Panc1 (cell line): ENCODE data around the gene PSMF1. TPM values are rescaled to one million over a fixed set of nuclear protein-coding genes. Genes with fewer than 3 reads are reported as not detected.

Experiments used
- ATAC-seq: fragments of 200-7000 bp; cut with Tn5 transposase; 2 replicates; pipeline ENCODE4 v1.9.1; 2020; ENCODE audit warnings: mild to moderate bottlenecking, moderate library complexity
- BruUV-seq: library from RNA; stranded (reverse); fragments of 400-500 nt; replicated peaks from 2 replicates; lab custom pipeline; 2021; lab: Mats Ljungman, UMichigan
- CTCF ChIA-PET: fragments of 300-600 bp; sonication (Branson Sonifier 250); formaldehyde crosslinking; loops from one replicate; lab custom pipeline; 2022; ENCODE audit warnings: antibody characterized with exemption; lab: Charles Lee
- POLR2A ChIA-PET: fragments of 300-600 bp; sonication (Branson Sonifier 250); formaldehyde crosslinking; loops from one replicate; lab custom pipeline; 2022; ENCODE audit warnings: antibody characterized with exemption; lab: Charles Lee
- DNase-seq: peaks from one replicate; pipeline ENCODE4 v3.0.0-alpha.2; 2010; ENCODE audit warnings: low read depth, low spot score
- H3K27ac ChIP-seq: 2 replicates; pipeline ENCODE4 v1.5.1; 2011; ENCODE audit warnings: mild to moderate bottlenecking, low read length, inconsistent platforms
- H3K27me3 ChIP-seq: fragments of 200-500 bp; sonication (Bioruptor generic); 2 replicates; pipeline ENCODE4 v1.6.0; 2014; ENCODE audit warnings: low read length, inconsistent platforms; ENCODE audit not compliant: control insufficient read depth, insufficient read depth
- H3K36me3 ChIP-seq: fragments of 200-500 bp; sonication (Bioruptor generic); 2 replicates; pipeline ENCODE4 v1.5.1; 2014; ENCODE audit warnings: inconsistent platforms, mild to moderate bottlenecking, low read length, moderate library complexity; ENCODE audit not compliant: control insufficient read depth, insufficient read depth
- H3K4me1 ChIP-seq: 2 replicates; pipeline ENCODE4 v1.5.1; 2011; ENCODE audit warnings: inconsistent platforms, mild to moderate bottlenecking, low read length, moderate library complexity; ENCODE audit not compliant: control insufficient read depth, insufficient read depth
- H3K4me3 ChIP-seq, 2 experiments: 2 replicates each; pipeline ENCODE4 v1.5.1; 2011 to 2012; ENCODE audit warnings: low read depth in 2 of 2, low read length in 2 of 2, mild to moderate bottlenecking in 2 of 2, inconsistent platforms in 1 of 2, moderate library complexity in 1 of 2
- H3K9me3 ChIP-seq: fragments of 200-500 bp; sonication (Bioruptor generic); 2 replicates; pipeline ENCODE4 v1.5.1; 2014; ENCODE audit warnings: low read depth, mild to moderate bottlenecking, inconsistent platforms, low read length, moderate library complexity; ENCODE audit not compliant: control insufficient read depth, insufficient read depth
- POLR2AphosphoS5 ChIP-seq: IDR thresholded peaks from 2 replicates; pipeline ENCODE4 v1.6.1; 2012; ENCODE audit warnings: mild to moderate bottlenecking, low read depth, low read length, moderate library complexity
- SIN3A ChIP-seq: IDR thresholded peaks from 2 replicates; pipeline ENCODE4 v1.6.1; 2012; ENCODE audit warnings: low read depth, mild to moderate bottlenecking, low read length, moderate library complexity, borderline replicate concordance; ENCODE audit not compliant: insufficient read depth
- TCF7L2 ChIP-seq: IDR thresholded peaks from 2 replicates; pipeline ENCODE4 v1.6.1; 2011; ENCODE audit warnings: mild to moderate bottlenecking, low read depth, low read length, inconsistent platforms
- in situ Hi-C: cut with HindIII; loops from 2 replicates; pipeline ENCODE4 v1.10.0; 2016; ENCODE audit warnings: low sequenced_read_pairs, low pct_unique_long_range_greater_than_20kb
- intact Hi-C: fragments of 100-400 bp; cut with micrococcal nuclease; formaldehyde crosslinking; loops from one replicate; pipeline ENCODE4 v1.10.0; 2022; ENCODE audit not compliant: unreplicated experiment
- total RNA-seq: library from RNA; stranded (reverse); gene quantifications from one replicate; pipeline ENCODE4 v1.2.1, GENCODE V29; 2021; ENCODE audit not compliant: unreplicated experiment
- TF ChIP-seq, protein P1 (sequence below), 2 experiments: IDR thresholded peaks; 2 replicates each; pipeline ENCODE4 v1.6.1; 2011 to 2012; ENCODE audit warnings: low read depth in 2 of 2, control low read depth in 1 of 2, low read length in 1 of 2, mild to moderate bottlenecking in 1 of 2, moderate library complexity in 1 of 2; ENCODE audit not compliant: insufficient read depth in 1 of 2
- TF ChIP-seq, protein P2 (sequence below): fragments of 450-650 bp; IDR thresholded peaks from 2 replicates; pipeline ENCODE4 v1.5.1; 2017; ENCODE audit warnings: mild to moderate bottlenecking

Gene PSMF1
- total RNA-seq, 1 experiment from 2014 or later: 161 TPM

DNA sequence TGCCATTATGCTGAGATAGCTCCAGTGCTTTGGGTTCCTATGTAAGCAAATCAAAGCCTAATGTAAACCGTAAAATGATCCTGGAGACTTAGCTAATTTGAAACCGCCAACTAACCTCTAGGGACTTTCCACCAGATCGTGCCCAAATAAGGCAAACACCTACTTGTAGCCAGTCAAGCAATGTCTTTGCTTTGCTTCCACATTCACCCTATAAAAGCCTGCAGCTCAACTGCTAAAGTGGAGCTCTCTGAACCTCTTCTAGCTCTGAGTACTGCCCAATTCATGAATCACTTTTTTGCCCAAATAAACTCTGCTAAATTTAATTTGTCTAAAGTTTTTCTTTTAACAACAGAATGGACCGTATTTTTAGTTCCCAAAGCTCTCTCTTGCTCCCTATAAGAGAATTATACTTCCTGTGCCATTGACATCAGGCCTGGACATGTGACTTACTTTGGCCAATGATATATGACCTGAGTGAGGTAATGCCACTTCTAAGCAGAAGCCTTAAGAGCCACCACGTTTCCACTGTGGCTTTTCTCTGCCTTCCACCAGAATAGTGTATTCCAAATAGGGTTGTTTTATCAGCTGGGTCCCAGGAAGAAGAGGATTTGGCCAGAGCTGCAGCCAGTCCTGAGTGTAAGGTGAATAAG is 34.8 kb upstream of the PSMF1 start:
- in situ Hi-C loops (no loop called here), intact Hi-C loops (no loop called here)
- no peak for DNase-seq
- no peaks in the 10 kb centered on the region for H3K36me3 ChIP-seq
- no peak overlapping the region for H3K27ac ChIP-seq
- H3K27me3 ChIP-seq: no peaks in the 10 kb centered on the region
- no peak for ATAC-seq
- TF ChIP-seq, protein P1, sequence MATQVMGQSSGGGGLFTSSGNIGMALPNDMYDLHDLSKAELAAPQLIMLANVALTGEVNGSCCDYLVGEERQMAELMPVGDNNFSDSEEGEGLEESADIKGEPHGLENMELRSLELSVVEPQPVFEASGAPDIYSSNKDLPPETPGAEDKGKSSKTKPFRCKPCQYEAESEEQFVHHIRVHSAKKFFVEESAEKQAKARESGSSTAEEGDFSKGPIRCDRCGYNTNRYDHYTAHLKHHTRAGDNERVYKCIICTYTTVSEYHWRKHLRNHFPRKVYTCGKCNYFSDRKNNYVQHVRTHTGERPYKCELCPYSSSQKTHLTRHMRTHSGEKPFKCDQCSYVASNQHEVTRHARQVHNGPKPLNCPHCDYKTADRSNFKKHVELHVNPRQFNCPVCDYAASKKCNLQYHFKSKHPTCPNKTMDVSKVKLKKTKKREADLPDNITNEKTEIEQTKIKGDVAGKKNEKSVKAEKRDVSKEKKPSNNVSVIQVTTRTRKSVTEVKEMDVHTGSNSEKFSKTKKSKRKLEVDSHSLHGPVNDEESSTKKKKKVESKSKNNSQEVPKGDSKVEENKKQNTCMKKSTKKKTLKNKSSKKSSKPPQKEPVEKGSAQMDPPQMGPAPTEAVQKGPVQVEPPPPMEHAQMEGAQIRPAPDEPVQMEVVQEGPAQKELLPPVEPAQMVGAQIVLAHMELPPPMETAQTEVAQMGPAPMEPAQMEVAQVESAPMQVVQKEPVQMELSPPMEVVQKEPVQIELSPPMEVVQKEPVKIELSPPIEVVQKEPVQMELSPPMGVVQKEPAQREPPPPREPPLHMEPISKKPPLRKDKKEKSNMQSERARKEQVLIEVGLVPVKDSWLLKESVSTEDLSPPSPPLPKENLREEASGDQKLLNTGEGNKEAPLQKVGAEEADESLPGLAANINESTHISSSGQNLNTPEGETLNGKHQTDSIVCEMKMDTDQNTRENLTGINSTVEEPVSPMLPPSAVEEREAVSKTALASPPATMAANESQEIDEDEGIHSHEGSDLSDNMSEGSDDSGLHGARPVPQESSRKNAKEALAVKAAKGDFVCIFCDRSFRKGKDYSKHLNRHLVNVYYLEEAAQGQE (IDR thresholded peaks at IDR 0.05; ENCODE audit: insufficient read depth in 1 of 2, low read depth in 2 of 2, low read length in 1 of 2): no peak
- TF ChIP-seq POLR2AphosphoS5: no peak
- no peak for TF ChIP-seq TCF7L2
- TF ChIP-seq, protein P2, sequence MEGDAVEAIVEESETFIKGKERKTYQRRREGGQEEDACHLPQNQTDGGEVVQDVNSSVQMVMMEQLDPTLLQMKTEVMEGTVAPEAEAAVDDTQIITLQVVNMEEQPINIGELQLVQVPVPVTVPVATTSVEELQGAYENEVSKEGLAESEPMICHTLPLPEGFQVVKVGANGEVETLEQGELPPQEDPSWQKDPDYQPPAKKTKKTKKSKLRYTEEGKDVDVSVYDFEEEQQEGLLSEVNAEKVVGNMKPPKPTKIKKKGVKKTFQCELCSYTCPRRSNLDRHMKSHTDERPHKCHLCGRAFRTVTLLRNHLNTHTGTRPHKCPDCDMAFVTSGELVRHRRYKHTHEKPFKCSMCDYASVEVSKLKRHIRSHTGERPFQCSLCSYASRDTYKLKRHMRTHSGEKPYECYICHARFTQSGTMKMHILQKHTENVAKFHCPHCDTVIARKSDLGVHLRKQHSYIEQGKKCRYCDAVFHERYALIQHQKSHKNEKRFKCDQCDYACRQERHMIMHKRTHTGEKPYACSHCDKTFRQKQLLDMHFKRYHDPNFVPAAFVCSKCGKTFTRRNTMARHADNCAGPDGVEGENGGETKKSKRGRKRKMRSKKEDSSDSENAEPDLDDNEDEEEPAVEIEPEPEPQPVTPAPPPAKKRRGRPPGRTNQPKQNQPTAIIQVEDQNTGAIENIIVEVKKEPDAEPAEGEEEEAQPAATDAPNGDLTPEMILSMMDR: no peak
- TF ChIP-seq SIN3A: no peak
- no peak overlapping the region for H3K4me3 ChIP-seq
- H3K4me1 ChIP-seq: no peaks in the 10 kb centered on the region; the same call in 1 of the 2 replicates
- BruUV-seq: no TSS peak
- POLR2A ChIA-PET: no interaction called here
- CTCF ChIA-PET: interaction anchor here (0.6 kb wide), 1 partner anchor 25 kb away, joined by 3 read pairs; no protein-coding TSS in a partner anchor
- H3K9me3 ChIP-seq: no peaks in the 10 kb centered on the region

DNA sequence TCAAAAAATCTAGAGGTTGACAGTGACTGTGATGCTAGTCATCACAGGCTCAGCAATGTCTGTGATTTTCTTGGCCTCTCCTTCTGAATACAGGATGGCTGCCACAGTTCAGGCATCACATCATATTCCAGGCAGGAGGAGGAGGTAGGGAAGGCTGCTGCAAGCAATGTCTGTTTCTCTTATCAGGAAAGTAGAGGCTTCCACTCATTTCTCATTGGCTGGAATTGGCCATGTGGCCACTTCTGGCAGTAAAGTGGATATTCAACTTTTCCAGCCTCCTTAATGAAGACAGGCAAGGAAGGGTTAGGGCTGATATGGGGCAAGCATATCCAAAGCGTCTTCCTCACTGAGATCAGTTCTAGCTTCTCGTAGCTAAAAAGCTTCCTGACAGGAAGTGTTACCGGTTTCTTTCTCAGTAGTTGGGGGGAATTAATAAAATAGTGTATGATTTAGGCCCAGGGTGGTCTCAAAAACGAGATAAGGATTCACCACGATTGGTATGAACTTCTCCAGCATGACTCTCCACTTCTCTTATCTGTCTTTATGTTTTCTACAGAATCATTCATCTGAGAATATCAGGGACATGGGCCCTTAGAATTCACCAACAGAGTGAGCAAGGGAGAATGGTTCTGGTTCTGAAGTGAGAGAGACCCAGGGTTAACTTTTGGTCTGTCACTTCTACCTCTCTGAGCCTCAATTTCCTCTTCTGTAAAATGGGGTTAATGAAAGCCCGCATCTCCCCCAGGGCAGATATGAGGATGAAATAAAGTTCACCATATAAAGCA is 32.7 kb upstream of the PSMF1 start:
- no peak for DNase-seq
- Histone ChIP-seq H3K27me3 (no peaks in the 10 kb centered on the region), H3K4me3 (no peak overlapping the region), H3K4me1 (no peaks in the 10 kb centered on the region; the same call in 1 of the 2 replicates), H3K9me3 (no peaks in the 10 kb centered on the region; the same call in 1 of the 2 replicates), H3K36me3 (no peaks in the 10 kb centered on the region), H3K27ac (no peak overlapping the region)
- in situ Hi-C loops (no loop called here), intact Hi-C loops (no loop called here)
- TF ChIP-seq, protein P2: no peak
- no peak for TF ChIP-seq TCF7L2
- no TSS peak for BruUV-seq
- POLR2A ChIA-PET: no interaction called here
- CTCF ChIA-PET: no interaction called here
- ATAC-seq: no peak
